Esophagus squamous epithelium (tissue), 5 donors: ENCODE results near the gene IWS1. TPM values are rescaled to one million over a fixed set of nuclear protein-coding genes. Genes with fewer than 3 reads are reported as not detected.
"Not testable (repeated sequence)": the region's sequence is repeated elsewhere in the genome, so short reads cannot be mapped to it uniquely, and the experiment has no call there.

Source experiments
- DNase-seq: peaks from one replicate; lab custom pipeline; 2025; lab: John Stamatoyannopoulos, UW
- H3K27ac ChIP-seq, 4 donors: fragments of 200-600 bp; sonication (generic); one replicate each; pipeline ENCODE4 v1.5.1; 2016 to 2019; ENCODE audit warnings: mild to moderate bottlenecking in 1 of 4
- H3K27me3 ChIP-seq, 4 donors: fragments of 200-600 bp; sonication (generic); 1 replicate in 3 of 4; 2 replicates in 1 of 4; pipeline versions ENCODE4 v1.5.1 to v1.6.0; 2017 to 2021; ENCODE audit warnings: antibody characterized with exemption in 1 of 4
- H3K36me3 ChIP-seq, 3 donors: fragments of 200-600 bp; sonication (generic); one replicate each; pipeline ENCODE4 v1.5.1; 2016 to 2019
- H3K4me1 ChIP-seq, 3 donors: fragments of 200-600 bp; sonication (generic); one replicate each; pipeline ENCODE4 v1.5.1; 2017 to 2019
- H3K4me3 ChIP-seq, 4 donors: fragments of 200-600 bp; sonication (generic); 1 replicate in 3 of 4; 2 replicates in 1 of 4; pipeline ENCODE4 v1.5.1; 2016 to 2019; ENCODE audit warnings: mild to moderate bottlenecking in 2 of 4, moderate library complexity in 1 of 4
- H3K9me3 ChIP-seq, 3 donors: fragments of 200-600 bp; sonication (generic); one replicate each; pipeline ENCODE4 v1.5.1; 2016 to 2019
- CTCF ChIP-seq, 6 experiments: fragments of 450-650 bp in 4 of 6; fragments of 200-600 bp in 2 of 6; sonication (generic) in 2 of 6; IDR thresholded peaks; one replicate each; pipeline ENCODE4 v1.5.1; 2016 to 2019; ENCODE audit warnings: antibody characterized with exemption in 6 of 6, mild to moderate bottlenecking in 4 of 6, moderate library complexity in 4 of 6
- POLR2A ChIP-seq, 4 donors: fragments of 450-650 bp; IDR thresholded peaks; one replicate each; pipeline ENCODE4 v1.6.1; 2017; ENCODE audit warnings: antibody characterized with exemption in 4 of 4, mild to moderate bottlenecking in 4 of 4, moderate library complexity in 3 of 4
- WGBS, 2 donors: methylation state at CpG; one replicate each; pipeline ENCODE4 v1.1.5; 2018; 5-methylcytosine and 5-hydroxymethylcytosine counted together
- intact Hi-C: fragments of 100-400 bp; cut with DNase I; formaldehyde crosslinking; loops from one replicate; pipeline ENCODE4 v1.15.0; 2022
- total RNA-seq, 4 donors: library from RNA; depleted of rRNA; stranded (reverse); fragments of >200 nt; gene quantifications; one replicate each; pipeline ENCODE4 v1.1.0, GENCODE V29; 2016
- donor health status: DM: yes; HTN: yes; CAD: no.

Gene IWS1
- total RNA-seq, 4 donors from 2014 or later, result 22.0 to 34.1 (median 28.9) TPM

- Histone ChIP-seq H3K27me3 (peaks cover 0 to 34% (median 0%) of the 10 kb centered on the region in 4 donors), H3K36me3 (no peaks in the 10 kb centered on the region), H3K4me3 (no peak within 1 kb of the TSS), H3K9me3 (no peaks in the 10 kb centered on the region), H3K27ac (no peak within 1 kb of the TSS), H3K4me1 (no peaks in the 10 kb centered on the region)
- WGBS, 2 donors, result 68% methylated on average over 6 of the region's 11 CpGs; no CpG with 5 or more reads in 1 of the 2 donors
- intact Hi-C loops, result no loop called here
- TF ChIP-seq CTCF (IDR thresholded peaks at IDR 0.05) (no peak), POLR2A (IDR thresholded peaks at IDR 0.05) (no peak)
- no peak for DNase-seq
Observed at GRCh38 chr2:127535422-127535901, 9.2 kb upstream of the IWS1 start, which contains the start of gene MYO7B. TSS of gene MYO7B (plus strand) at chr2:127535683. CDS start at chr2:127559723, 24,040 bp downstream.

- 89 to 90% methylated on average over 7 to 8 of the region's 8 CpGs for WGBS, 2 donors
- Histone ChIP-seq H3K9me3 (no peaks in the 10 kb centered on the region), H3K4me1 (peaks cover 0 to 5% (median 4%) of the 10 kb centered on the region in 3 donors), H3K36me3 (no peaks in the 10 kb centered on the region), H3K4me3 (no peak overlapping the region), H3K27ac (no peak overlapping the region), H3K27me3 (peaks cover 0 to 34% (median 0%) of the 10 kb centered on the region in 4 donors)
- intact Hi-C loops, result no loop called here
- TF ChIP-seq POLR2A (IDR thresholded peaks at IDR 0.05) (no peak), CTCF (IDR thresholded peaks at IDR 0.05) (no peak)
- DNase-seq, result no peak
Observed at GRCh38 chr2:127532296-127532695, 6.0 kb upstream of the IWS1 start.

- no peak overlapping the region for H3K27ac ChIP-seq
- H3K36me3 ChIP-seq, result no peaks in the 10 kb centered on the region
- no peaks in the 10 kb centered on the region for H3K9me3 ChIP-seq
- WGBS, 2 donors, result 42 to 67% methylated on average over 2 to 3 of the region's 4 CpGs
- no peak for DNase-seq
- no peak for TF ChIP-seq POLR2A (IDR thresholded peaks at IDR 0.05)
- TF ChIP-seq CTCF (IDR thresholded peaks at IDR 0.05), result no peak
- intact Hi-C loops, result no loop called here
- no peak overlapping the region for H3K4me3 ChIP-seq
- peaks cover 0 to 7% (median 5%) of the 10 kb centered on the region in 3 donors for H3K4me1 ChIP-seq
- peaks cover 0 to 34% (median 0%) of the 10 kb centered on the region in 4 donors for H3K27me3 ChIP-seq
Observed at GRCh38 chr2:127531221-127531648, 4.9 kb upstream of the IWS1 start.

- intact Hi-C loops, result no loop called here
- Histone ChIP-seq H3K4me3 (no peak overlapping the region), H3K36me3 (no peaks in the 10 kb centered on the region), H3K27ac (no peak overlapping the region), H3K9me3 (no peaks in the 10 kb centered on the region), H3K4me1 (peaks cover 0 to 8% (median 5%) of the 10 kb centered on the region in 3 donors), H3K27me3 (peaks cover 0 to 27% (median 0%) of the 10 kb centered on the region in 4 donors)
- no peak for DNase-seq
- TF ChIP-seq POLR2A (IDR thresholded peaks at IDR 0.05) (no peak), CTCF (IDR thresholded peaks at IDR 0.05) (no peak)
- WGBS, 2 donors, result 68 to 69% methylated on average over 3 of the region's 3 CpGs
Observed at GRCh38 chr2:127530245-127531140, 4.2 kb upstream of the IWS1 start.

GRCh38 chr2:127529416-127529815 is 3.1 kb upstream of the IWS1 start:
- H3K9me3 ChIP-seq, H3K36me3 ChIP-seq, intact Hi-C loops, H3K27ac ChIP-seq, H3K4me3 ChIP-seq, DNase-seq: not testable (repeated sequence)
- whole genome bisulfite sequencing, 2 donors, result 64% methylated on average over 2 of the region's 2 CpGs; no CpG with 5 or more reads in 1 of the 2 donors
- peaks cover 0 to 17% (median 0%) of the 10 kb centered on the region in 4 donors for H3K27me3 ChIP-seq
- peaks cover 0 to 19% (median 14%) of the 10 kb centered on the region in 3 donors for H3K4me1 ChIP-seq
